Testis (tissue), 2 donors: ENCODE measurements around the gene ZHX3.

Experiments
- CTCF ChIP-seq, 3 experiments: fragments of 450-650 bp in 2 of 3; fragments of 200-600 bp in 1 of 3; sonication (generic) in 1 of 3; IDR thresholded peaks; one replicate each; pipeline ENCODE4 v1.5.1; 2016 to 2019; ENCODE audit warnings: antibody characterized with exemption in 3 of 3, mild to moderate bottlenecking in 2 of 3, moderate library complexity in 1 of 3
- POLR2A ChIP-seq: fragments of 450-650 bp; IDR thresholded peaks from one replicate; pipeline ENCODE4 v1.6.1; 2017; ENCODE audit warnings: antibody characterized with exemption, mild to moderate bottlenecking, moderate library complexity

DNA sequence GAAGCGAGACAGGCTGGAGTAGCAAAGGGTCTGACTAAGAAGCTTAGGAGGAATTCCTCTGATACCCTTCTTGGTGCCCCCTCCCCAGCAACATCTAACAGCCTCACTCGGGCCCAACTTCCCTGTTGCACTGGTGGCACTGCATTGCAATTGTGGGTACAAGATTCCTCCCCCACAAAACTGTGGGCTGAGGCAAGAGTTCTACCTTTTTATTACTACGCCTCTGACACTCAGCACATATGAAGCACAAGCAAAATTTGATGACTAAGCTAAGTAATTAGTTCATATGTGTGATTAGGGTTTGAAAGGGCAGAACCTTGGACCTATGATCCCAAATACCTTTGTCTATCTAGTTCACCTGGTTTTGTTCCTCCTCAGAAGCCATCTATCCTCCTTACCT lies 83.5 kb downstream of the ZHX3 start:
- TF ChIP-seq CTCF (IDR thresholded peaks at IDR 0.05) (no peak), POLR2A (no peak)
